DND-41 (cell line): ENCODE results near the gene PACRG.

ENCODE experiments used
- ATAC-seq: fragments of 200-7000 bp; cut with Tn5 transposase; 3 replicates; pipeline ENCODE4 v1.9.1; 2021; ENCODE audit warnings: low read depth; ENCODE audit not compliant: insufficient read depth
- DNase-seq: peaks from one replicate; pipeline ENCODE4 v3.0.0-alpha.2; 2020
- H2AFZ ChIP-seq: 2 replicates; pipeline ENCODE4 v1.6.0; 2012; ENCODE audit warnings: low read depth, low read length
- H3K27ac ChIP-seq: 2 replicates; pipeline ENCODE4 v1.5.1; 2012; ENCODE audit warnings: low read length, inconsistent platforms
- H3K27me3 ChIP-seq: fragments of 200-600 bp; sonication (generic); 2 replicates; pipeline ENCODE4 v1.6.0; 2012; ENCODE audit warnings: low read length, mild to moderate bottlenecking, inconsistent platforms; ENCODE audit not compliant: insufficient read depth, poor library complexity
- H3K36me3 ChIP-seq: 2 replicates; pipeline ENCODE4 v1.5.1; 2012; ENCODE audit warnings: low read length, inconsistent platforms; ENCODE audit not compliant: insufficient read depth
- H3K4me1 ChIP-seq: 2 replicates; pipeline ENCODE4 v1.5.1; 2012; ENCODE audit warnings: mild to moderate bottlenecking, low read length; ENCODE audit not compliant: insufficient read depth
- H3K4me2 ChIP-seq: 2 replicates; pipeline ENCODE4 v1.6.0; 2012; ENCODE audit warnings: mild to moderate bottlenecking, moderate library complexity, low read length, inconsistent platforms; ENCODE audit not compliant: insufficient read depth
- H3K4me3 ChIP-seq, 2 experiments: fragments of 200-600 bp in 1 of 2; shearing (Covaris generic) in 1 of 2; 2 replicates each; pipeline ENCODE4 v1.5.1; 2012 to 2016; ENCODE audit warnings: inconsistent platforms in 2 of 2, low read length in 2 of 2, mild to moderate bottlenecking in 2 of 2, low read depth in 1 of 2, moderate library complexity in 1 of 2
- H3K79me2 ChIP-seq: 2 replicates; pipeline ENCODE4 v1.6.0; 2012; ENCODE audit warnings: low read length, inconsistent platforms; ENCODE audit not compliant: insufficient read depth
- H3K9ac ChIP-seq: 2 replicates; pipeline ENCODE4 v1.6.0; 2012; ENCODE audit warnings: low read depth, mild to moderate bottlenecking, inconsistent platforms, low read length, moderate library complexity
- H3K9me3 ChIP-seq: 2 replicates; pipeline ENCODE4 v1.5.1; 2012; ENCODE audit warnings: low read length, moderate library complexity, mild to moderate bottlenecking, inconsistent platforms; ENCODE audit not compliant: insufficient read depth, severe bottlenecking
- H4K20me1 ChIP-seq: 2 replicates; pipeline ENCODE4 v1.6.0; 2012; ENCODE audit warnings: low read length; ENCODE audit not compliant: insufficient read depth
- EZH2 ChIP-seq: IDR thresholded peaks from 3 replicates; pipeline ENCODE4 v1.6.1; 2012; ENCODE audit warnings: borderline replicate concordance, low read depth, mild to moderate bottlenecking, moderate library complexity, low read length, inconsistent platforms; ENCODE audit not compliant: severe bottlenecking
- TF ChIP-seq, protein P1 (sequence below): IDR thresholded peaks from 2 replicates; pipeline ENCODE4 v1.5.1; 2012; ENCODE audit warnings: borderline replicate concordance, low read length, moderate library complexity, mild to moderate bottlenecking; ENCODE audit not compliant: poor library complexity, severe bottlenecking; ENCODE audit errors: extremely low read depth

Gene PACRG

DNA sequence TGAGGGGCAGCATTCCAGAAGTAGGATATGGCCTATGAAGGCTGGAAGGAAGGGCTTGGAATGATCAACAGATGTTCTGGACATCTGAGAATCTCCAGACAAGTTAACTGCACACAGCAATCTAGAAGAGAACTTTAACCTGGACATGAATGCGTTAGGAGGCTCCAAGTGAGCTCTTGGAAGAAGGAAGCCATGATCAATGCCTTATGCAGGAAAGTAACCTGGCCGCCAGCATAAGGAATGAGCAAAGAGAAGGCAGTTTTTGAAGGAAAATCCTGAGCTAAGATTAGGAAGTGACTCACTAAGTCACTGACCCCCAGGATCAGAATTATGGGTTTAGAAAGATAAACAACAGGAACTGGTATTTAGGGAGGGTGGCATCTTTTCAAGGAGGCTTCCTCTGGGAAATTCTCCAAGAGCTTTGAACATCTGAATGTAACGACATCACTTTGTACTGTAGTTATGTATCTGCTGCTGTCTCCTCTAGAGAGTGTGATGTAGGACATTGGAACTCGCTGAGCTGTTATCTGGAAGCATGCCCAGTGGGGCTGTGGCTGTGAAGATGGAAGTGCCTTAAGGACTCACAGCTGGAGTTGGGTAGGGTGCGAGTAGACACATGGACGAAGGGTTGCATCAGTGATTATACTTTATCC is 236.8 kb downstream of the PACRG start:
- no peak overlapping the region for H3K4me2 ChIP-seq
- TF ChIP-seq, protein P1, sequence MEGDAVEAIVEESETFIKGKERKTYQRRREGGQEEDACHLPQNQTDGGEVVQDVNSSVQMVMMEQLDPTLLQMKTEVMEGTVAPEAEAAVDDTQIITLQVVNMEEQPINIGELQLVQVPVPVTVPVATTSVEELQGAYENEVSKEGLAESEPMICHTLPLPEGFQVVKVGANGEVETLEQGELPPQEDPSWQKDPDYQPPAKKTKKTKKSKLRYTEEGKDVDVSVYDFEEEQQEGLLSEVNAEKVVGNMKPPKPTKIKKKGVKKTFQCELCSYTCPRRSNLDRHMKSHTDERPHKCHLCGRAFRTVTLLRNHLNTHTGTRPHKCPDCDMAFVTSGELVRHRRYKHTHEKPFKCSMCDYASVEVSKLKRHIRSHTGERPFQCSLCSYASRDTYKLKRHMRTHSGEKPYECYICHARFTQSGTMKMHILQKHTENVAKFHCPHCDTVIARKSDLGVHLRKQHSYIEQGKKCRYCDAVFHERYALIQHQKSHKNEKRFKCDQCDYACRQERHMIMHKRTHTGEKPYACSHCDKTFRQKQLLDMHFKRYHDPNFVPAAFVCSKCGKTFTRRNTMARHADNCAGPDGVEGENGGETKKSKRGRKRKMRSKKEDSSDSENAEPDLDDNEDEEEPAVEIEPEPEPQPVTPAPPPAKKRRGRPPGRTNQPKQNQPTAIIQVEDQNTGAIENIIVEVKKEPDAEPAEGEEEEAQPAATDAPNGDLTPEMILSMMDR = no peak
- TF ChIP-seq EZH2 = no peak
- H3K4me3 ChIP-seq = no peak overlapping the region
- H3K36me3 ChIP-seq = no peaks in the 10 kb centered on the region
- no peaks in the 10 kb centered on the region for H3K9me3 ChIP-seq
- no peak overlapping the region for H3K9ac ChIP-seq
- no peak overlapping the region for H2AFZ ChIP-seq
- ATAC-seq (no peak), DNase-seq (no peak)
- H3K27me3 ChIP-seq = no peaks in the 10 kb centered on the region
- H4K20me1 ChIP-seq = no peaks in the 10 kb centered on the region
- H3K79me2 ChIP-seq = no peaks in the 10 kb centered on the region
- no peaks in the 10 kb centered on the region for H3K4me1 ChIP-seq
- H3K27ac ChIP-seq = no peak overlapping the region

DNA sequence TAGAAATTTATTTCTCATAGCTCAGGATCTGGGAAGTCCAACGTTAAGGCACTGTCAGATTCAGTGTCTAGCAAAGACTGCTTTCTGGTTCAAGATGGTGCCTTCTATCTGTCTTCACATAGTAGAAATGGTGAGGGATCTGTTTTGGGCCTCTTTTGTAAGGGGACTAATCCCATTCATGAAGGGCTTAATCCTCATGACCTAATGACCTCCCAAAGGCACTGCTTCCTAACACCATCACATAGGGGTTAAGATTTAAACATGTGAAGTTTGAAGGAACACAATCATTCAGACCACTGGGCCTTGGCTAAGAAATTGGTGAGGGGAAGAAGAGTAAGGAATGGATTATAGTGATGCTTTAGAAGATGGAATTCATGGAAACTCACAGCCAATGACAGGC is 237.6 kb downstream of the PACRG start:
- H4K20me1 ChIP-seq = no peaks in the 10 kb centered on the region
- H3K4me1 ChIP-seq = no peaks in the 10 kb centered on the region
- no peak overlapping the region for H3K4me3 ChIP-seq
- ATAC-seq (no peak), DNase-seq (no peak)
- H3K36me3 ChIP-seq = no peaks in the 10 kb centered on the region
- no peak overlapping the region for H3K27ac ChIP-seq
- H3K9ac ChIP-seq = no peak overlapping the region
- no peaks in the 10 kb centered on the region for H3K9me3 ChIP-seq
- H3K4me2 ChIP-seq = no peak overlapping the region
- no peaks in the 10 kb centered on the region for H3K27me3 ChIP-seq
- H2AFZ ChIP-seq = no peak overlapping the region
- no peak for TF ChIP-seq EZH2
- TF ChIP-seq, protein P1 = no peak
- no peaks in the 10 kb centered on the region for H3K79me2 ChIP-seq

DNA sequence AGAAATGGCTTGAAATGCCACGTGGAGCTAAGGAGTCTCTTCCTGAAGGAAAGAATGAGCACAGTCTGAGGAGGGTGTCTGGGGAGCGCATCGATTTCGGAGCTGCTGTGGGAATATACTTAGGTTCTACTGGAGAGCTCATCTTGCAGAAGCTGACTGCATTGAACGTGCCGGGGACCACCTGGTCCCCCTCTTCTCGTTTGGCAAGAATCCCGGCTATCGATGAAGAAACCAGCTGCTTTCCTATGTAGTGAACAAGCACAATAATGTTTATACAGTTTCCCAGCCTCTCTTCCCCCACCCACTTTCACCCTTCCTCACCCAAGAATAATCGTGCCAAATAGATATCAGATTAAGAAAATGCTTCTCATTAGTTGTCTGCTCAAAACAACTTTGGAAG is 242.5 kb downstream of the PACRG start:
- H3K9ac ChIP-seq = no peak overlapping the region
- TF ChIP-seq, protein P1 = no peak
- no peak for TF ChIP-seq EZH2
- no peak overlapping the region for H3K4me3 ChIP-seq
- no peaks in the 10 kb centered on the region for H3K79me2 ChIP-seq
- no peak for DNase-seq
- no peak overlapping the region for H3K4me2 ChIP-seq
- no peaks in the 10 kb centered on the region for H3K9me3 ChIP-seq
- ATAC-seq = no peak
- H2AFZ ChIP-seq = no peak overlapping the region
- H3K4me1 ChIP-seq = no peaks in the 10 kb centered on the region
- H3K27me3 ChIP-seq = no peaks in the 10 kb centered on the region
- no peaks in the 10 kb centered on the region for H3K36me3 ChIP-seq
- no peaks in the 10 kb centered on the region for H4K20me1 ChIP-seq
- H3K27ac ChIP-seq = no peak overlapping the region
